HT1080 (cell line): ENCODE measurements around the gene ZNF428. TPM values are rescaled to one million over a fixed set of nuclear protein-coding genes. Genes with fewer than 3 reads are reported as not detected.
"Not testable (repeated sequence)": the region's sequence is repeated elsewhere in the genome, so short reads cannot be mapped to it uniquely, and the experiment has no call there.

Experiments used
- DNase-seq: peaks from one replicate; pipeline ENCODE4 v3.0.0-alpha.2; 2015; ENCODE audit warnings: low read depth
- total RNA-seq: library from RNA; depleted of rRNA; stranded (reverse); fragments of >200 nt; shearing (Covaris generic); gene quantifications from 2 replicates; pipeline ENCODE4 v1.2.3, GENCODE V29; 2014

The ZNF428 gene
- total RNA-seq, 1 experiment from 2014 or later, result 23.6 TPM

DNA sequence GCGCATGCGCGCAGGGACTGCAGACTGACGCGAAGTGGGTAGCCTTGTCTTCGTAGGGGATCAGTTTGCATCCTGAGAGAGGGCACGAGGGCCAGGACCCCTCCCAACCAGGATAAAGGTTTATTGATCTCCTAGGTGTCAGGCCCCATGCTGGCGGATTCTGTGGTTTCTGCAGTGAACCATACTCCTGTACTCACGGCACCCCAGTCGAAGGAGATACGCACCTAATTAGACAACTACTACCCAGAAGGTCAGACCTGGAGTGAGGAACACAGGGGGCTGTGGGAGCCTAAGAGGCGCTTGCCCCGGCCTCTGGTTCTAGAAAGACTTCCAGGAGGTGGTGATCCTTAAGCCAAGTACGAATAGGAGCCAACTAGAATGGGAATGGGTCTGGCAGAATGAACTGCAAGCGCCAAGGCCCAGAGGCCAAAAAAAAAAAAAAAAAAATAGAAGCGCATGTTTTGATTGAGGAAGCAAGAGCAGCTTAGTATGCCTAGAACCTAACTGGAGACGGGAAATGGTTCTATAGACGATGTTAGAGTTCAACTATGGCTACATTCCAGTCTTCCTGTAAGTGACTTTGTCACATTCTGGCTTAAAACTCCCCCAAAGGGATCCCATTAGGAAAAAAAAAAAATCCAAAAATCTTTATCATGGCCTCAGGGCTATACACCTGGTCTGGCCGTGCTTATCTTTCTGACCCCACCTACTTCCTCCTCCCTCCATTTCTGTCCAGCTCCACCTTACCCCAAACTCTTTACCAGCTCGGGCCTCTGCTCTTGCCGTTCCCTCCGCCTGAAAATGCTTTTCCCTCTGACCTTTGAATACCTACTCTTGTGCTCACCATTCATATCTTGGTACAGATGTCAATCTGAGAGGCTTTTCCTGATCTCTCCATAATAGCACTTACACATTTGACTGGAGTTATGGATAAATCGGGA, 902 bp upstream of the ZNF428 start:
- no peak for DNase-seq

DNA sequence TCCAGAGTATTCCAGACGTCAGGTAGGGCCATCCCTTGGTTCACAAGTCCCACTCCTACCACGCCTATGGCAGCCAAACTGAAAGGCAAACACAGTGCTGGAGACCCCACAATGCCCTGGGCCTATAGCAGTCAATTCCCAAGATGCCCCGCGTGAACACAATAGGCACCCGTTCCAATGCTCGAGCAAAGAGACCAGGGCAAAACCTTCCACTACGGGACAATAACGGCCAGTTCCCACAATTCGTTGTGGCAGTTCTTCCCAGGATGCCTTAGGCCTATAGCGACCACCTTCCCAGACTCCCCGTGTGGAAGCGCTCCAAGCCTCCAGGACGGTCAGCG, 538 bp downstream of the ZNF428 start:
- DNase-seq, result no peak

DNA sequence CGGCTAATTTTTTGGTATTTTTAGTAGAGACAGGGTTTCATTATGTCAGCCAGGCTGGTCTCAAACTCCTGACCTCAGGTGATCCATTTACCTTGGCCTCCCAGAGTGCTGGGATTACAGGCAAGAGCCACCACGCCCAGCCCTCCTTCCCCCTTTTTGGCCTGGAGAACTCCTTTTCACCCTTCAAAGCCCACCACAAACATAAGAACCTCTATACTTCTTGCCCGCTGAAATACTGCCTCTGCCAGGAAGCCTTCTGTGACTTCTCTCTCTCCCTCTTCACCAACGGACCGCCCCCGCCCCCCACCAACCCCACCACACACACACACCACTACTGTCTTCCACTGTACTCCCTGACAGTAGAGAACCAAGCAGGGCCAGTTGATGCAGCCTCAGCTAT, 2.5 kb downstream of the ZNF428 start:
- no peak for DNase-seq

DNA sequence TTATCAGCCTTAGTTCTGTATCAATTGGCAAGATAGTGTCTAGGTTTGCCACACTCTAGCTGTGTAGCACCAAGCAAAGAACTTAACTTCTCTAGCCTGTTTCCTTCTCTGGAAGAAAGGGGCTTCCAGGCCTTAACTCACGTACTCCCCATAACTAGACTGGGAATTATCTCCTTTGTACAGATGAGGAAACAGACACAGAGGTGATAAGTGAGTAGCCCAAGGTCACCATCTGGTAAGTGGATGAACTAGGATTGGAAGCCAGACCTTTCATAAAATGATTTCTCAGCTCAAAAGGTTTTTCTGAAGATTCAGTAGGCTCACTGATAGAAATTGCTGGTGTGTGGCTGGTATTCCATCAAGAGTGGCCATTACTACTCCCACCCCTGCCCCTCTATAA, 3.1 kb downstream of the ZNF428 start:
- DNase-seq, result no peak

DNA sequence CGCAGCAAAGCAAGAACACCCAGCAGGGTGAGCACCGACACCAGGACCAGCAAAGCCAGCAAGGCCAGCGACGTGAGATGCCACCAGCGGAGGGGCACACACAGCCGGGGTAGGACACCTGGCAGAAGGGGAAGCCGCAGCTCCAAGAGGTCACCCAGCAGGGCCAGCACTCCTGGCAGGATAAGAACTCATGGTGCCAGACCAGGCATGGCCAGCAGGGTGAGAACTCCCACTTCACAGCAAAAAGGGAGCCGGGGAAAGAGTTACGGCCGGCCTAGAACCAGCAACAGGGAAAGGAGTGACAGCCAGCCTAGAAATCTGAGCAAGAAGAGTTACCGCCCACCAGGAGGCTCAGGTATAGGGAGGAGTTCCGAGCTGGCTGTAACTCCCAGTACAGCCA, 7.1 kb downstream of the ZNF428 start:
- no peak for DNase-seq

DNA sequence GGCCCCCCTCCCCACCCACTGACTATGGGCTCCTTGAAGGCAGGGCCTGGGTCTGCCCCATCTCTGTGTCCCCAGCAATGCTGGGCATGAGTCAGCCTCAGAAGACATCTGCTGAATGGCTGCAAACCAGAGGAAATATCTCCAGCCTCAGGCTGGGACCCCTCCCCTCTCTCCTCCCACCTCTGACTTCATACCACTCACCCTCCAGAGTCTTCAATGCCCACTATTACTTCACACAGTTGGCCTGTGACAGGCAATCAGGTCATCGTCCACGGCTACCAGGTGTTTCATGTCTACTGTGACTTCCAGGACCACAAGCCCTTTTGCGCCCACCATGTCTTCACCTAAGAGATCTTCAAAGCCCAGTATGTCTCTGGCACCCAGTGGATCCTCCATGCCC, 7.6 kb downstream of the ZNF428 start, which contains the start of gene SRRM5:
TSS of gene SRRM5 (plus strand) at position 301 of the 400 bp plus-strand sequence. CDS start at position 335, 34 bp downstream.
- DNase-seq, result no peak

DNA sequence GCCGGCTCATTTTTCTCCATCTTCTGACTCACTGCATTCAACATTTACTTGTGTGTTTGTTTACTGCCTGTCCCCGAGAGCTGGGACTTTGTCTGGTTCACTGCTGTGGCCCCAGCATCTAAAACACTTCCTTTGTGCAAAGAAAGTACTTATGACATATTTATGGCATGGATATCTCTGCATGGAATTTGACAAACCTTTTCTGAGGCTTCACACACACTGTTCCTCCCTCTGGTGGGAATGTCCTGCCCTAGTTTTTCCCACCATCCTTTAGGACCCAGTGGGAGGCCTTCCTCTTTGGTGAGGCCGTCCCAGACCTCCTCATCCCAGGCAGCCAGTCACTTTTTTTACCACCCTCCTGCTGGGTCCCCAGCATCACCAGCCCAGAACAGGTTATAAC, 8.9 kb downstream of the ZNF428 start:
- DNase-seq, result peak; percentile 51

- no peak for DNase-seq
Observed at GRCh38 chr19:43609872-43610271, 9.6 kb downstream of the ZNF428 start.

- DNase-seq, result no peak
Observed at GRCh38 chr19:43607238-43608205, 11.9 kb downstream of the ZNF428 start.

DNA sequence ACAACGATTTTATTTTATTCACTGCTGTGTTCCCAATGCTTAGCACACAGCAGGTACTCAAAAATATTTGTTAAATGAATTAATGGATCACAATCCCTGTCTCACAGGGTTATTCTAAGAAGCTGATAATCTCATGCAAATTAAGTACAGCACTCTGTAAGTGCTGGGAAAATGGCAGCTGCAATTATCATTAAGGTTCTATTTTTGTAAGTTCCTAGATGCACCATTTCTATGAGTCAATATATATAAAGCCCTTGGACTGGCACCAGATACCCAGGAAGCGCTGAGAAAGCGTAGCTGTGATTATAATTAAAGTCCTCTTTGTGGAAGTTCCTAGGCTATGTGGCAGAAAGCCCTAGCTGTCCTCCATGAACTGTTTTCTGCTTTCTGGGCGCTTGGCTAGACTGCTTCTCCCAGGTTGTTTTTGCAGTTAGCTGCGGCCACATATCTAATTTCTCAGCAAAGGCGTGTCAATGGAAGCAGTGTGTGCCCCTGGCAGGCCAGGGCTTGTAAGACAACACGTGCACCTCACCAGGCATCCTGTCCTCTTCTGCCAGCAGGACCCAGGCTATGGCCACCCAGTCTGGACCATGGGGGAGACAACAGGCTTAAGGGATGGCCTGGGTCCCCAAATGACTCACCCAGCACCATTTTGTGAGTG, 12.7 kb downstream of the ZNF428 start:
- DNase-seq, result no peak

DNA sequence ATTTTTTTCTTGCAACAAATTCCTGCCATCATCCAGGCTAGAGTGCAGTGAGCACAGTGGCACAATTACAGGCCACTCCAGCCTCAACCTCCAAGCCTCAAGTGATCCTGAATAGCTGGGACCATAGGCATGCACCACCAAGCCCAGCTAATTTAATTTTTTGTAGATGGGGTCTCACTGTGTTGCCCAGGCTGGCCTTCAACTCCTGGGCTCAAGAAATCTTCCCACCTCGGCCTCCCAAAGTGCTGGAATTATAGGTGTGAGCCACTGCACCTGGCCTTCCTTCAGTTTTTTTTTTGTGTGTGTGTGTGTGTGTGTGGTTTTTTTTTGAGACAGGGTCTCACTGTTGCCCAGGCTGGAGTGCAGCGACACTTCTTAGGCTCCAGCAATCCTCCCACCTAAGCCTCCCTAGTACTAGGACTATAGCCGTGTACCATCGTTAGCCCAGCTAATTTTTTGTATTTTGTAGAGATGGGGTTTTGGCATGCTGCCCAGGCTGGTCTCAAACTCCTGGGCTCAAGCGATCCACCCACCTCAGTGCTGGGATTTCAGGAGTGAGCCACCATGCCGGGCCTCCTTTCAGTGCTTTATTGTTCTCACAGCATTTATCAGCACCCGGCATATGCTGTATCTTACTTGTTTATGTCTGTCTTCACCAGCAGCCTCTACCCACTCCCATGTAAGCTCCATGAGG, 13.4 kb downstream of the ZNF428 start:
- DNase-seq, result no peak

DNA sequence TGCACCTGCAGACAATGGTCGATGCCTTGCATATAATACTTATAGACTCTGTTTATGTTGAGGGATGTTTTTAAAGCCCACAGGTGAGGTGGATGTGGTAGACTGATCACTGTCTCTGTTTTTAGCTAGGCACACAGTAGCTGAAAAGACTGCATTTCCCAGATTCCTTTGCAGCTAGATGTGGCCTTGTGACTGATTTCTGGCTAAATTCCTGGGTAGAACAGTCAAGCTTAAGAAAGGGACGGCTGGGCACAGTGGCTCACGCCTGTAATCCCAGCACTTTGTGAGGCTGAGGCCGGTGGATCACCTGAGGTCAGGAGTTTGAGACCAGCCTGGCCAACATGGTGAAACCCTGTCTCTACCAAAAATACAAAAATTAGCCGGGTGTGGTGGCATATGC, 19.1 kb downstream of the ZNF428 start:
- not testable (repeated sequence) for DNase-seq

DNA sequence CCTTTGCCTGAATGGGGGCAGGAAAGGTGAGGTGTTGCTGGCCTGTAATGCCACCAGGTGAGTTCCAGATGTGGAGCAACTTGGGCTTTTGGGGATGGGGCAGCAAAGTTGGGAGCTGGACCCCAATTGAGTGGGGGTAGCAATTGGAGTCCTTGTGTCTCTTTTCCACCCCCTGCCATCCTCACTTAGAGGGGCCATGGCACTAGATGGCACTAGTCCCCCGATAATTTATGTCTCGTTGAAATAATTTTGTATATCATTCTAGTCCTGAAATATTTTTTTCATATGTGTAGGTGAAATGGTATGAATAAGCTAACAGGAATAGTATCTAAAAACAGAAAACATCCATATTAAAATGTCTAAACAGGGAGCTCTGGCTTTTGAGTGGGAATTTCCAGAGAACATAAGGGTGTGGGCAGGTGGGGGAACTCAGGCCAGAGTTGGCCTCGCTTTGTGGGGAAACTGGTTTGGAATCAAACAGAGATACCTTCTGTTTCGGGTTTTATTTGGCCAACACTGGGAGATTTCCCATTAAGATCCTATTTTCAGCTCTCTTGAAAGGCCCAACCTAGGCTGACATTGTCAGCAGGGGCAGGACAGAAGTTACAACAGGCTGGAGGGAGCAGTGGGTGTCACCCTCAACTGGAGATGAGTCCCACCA, 19.7 kb downstream of the ZNF428 start:
- no peak for DNase-seq

DNA sequence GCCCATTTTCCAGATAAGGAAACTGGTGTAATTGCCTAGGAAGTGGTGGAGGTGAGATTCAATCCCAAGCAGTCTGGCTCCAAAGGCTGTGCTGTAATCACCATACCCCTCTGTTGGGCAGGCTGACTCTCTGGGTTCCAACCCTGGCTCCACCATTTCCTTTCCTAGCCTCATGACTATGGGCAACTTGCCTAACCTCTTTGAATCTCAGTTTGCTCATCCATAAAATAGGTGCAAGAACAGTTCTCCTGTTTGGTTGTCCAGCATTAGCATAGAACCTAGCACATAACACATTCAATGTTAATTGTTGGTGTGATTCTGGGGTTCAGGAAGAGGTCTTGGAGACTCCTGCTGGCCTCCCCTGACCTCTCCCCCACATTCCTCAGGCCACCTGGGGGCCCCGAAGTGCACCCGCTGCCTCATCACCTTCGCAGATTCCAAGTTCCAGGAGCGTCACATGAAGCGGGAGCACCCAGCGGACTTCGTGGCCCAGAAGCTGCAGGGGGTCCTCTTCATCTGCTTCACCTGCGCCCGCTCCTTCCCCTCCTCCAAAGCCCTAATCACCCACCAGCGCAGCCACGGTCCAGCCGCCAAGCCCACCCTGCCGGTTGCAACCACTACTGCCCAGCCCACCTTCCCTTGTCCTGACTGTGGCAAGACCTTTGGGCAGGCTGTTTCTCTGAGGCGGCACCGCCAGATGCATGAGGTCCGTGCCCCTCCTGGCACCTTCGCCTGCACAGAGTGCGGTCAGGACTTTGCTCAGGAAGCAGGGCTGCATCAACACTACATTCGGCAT, 20.8 kb downstream of the ZNF428 start:
- no peak for DNase-seq

DNA sequence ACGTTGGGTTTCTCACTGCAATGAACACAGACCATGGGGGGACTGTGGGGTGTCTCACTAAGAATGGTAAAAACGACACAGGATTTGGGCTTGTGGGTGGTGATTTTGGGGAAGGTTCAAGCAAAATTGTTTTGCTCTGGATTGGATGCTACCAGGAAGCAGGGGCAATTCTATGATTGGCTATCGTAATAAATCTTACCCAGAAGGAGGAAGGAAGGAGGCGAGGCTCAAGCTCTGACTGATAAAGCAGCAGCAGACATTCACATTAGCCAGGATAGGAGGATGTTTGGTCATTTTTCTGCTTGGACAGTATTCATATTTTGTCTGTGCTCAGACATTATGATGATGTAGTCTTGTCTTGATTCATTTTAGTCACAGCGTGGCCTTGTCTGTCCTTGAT, 21.6 kb downstream of the ZNF428 start:
- no peak for DNase-seq

DNA sequence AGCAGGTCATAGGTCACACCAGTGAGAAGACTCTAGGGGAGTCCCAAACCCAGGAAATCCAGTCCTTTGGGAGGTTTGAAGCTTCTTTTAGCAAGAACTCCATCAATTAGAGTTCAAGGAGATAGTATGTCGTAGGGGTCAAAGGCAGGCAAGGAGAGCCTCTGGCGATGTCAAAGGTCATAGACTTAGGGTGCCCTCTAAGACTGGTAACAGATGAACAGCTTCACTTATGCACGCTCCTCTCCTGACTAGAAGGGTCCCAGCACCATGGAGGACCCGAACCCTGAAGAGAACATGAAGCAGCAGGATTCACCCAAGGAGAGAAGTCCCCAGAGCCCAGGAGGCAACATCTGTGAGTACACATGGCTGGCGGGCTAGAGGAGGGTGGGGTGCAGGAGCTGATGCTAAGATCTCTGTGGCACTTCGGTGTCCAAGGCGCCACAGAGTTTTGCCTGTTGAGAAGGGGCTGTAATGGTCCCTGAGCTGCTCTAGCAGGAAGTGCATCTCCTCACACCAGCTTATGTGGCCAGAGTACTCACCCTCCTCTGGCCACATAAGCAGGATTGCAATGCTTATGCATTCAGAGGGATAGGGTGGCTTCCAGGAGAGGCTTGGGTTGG, 22.5 kb downstream of the ZNF428 start:
- no peak for DNase-seq

- peak; percentile 99 for DNase-seq
Observed at GRCh38 chr19:43595999-43596841, 23.2 kb downstream of the ZNF428 start, which contains the start of the genes IRGQ and ZNF576. Gene IRGQ, minus strand, starts transcription at chr19:43596134. Its CDS starts 796 bp downstream, at chr19:43595338. Gene ZNF576, plus strand, starts transcription at chr19:43596595. Its CDS starts 514 bp downstream, at chr19:43597109.

DNA sequence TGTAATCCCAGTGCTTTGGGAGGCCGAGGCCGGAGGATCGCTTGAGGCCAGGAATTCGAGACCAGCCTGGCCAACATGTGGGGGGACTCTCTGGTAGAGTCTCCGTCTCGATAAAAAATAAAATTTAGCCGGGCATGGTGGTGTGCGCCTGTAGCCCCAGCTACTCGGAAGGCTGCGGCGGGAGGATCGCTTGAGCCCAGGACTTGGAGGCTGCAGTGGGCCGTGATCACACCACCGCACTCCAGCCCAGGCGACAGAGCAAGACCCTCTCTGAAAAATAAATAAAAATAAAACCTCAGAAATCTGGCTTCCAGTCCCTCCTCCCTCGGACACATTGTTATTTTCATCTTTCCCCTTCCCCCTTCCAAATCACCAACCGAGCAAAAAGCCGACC, 23.8 kb downstream of the ZNF428 start:
- DNase-seq, result no peak
